Transverse colon (tissue), 4 donors: ENCODE results near the gene IL4R. TPM values are rescaled to one million over a fixed set of nuclear protein-coding genes. Genes with fewer than 3 reads are reported as not detected.
"Not testable (repeated sequence)": the region's sequence is repeated elsewhere in the genome, so short reads cannot be mapped to it uniquely, and the experiment has no call there.

Experiments
- DNase-seq: peaks from one replicate; pipeline ENCODE4 v3.0.0-alpha.2; 2019
- H3K27ac ChIP-seq, 4 donors: fragments of 200-600 bp; sonication (generic); 2 replicates each; pipeline ENCODE4 v1.5.1; 2016 to 2018; ENCODE audit warnings: inconsistent platforms in 4 of 4
- H3K27me3 ChIP-seq: fragments of 200-600 bp; sonication (generic); 2 replicates; pipeline ENCODE4 v1.5.1; 2017; ENCODE audit warnings: inconsistent platforms
- H3K36me3 ChIP-seq, 4 donors: fragments of 200-600 bp; sonication (generic); 2 replicates each; pipeline ENCODE4 v1.5.1; 2017 to 2019; ENCODE audit warnings: inconsistent platforms in 4 of 4
- H3K4me1 ChIP-seq, 4 donors: fragments of 200-600 bp; sonication (generic); 2 replicates each; pipeline ENCODE4 v1.5.1; 2017 to 2020; ENCODE audit warnings: inconsistent platforms in 4 of 4
- H3K4me3 ChIP-seq, 4 donors: fragments of 200-600 bp; sonication (generic); 1 replicate in 1 of 4; 2 replicates in 3 of 4; pipeline versions ENCODE4 v1.5.1 to v1.6.1; 2017 to 2019; ENCODE audit warnings: inconsistent platforms in 4 of 4
- H3K9me3 ChIP-seq, 2 donors: fragments of 200-600 bp; sonication (generic); 2 replicates each; pipeline ENCODE4 v1.5.1; 2017 to 2019; ENCODE audit warnings: inconsistent platforms in 2 of 2
- EP300 ChIP-seq: sonication (generic); formaldehyde crosslinking; IDR thresholded peaks from one replicate; pipeline ENCODE4 v1.6.1; 2017; ENCODE audit warnings: antibody characterized with exemption, low read depth
- POLR2A ChIP-seq: fragments of 450-650 bp; IDR thresholded peaks from one replicate; pipeline ENCODE4 v1.6.1; 2016; ENCODE audit warnings: antibody characterized with exemption, mild to moderate bottlenecking, moderate library complexity
- POLR2AphosphoS5 ChIP-seq, 3 donors: sonication (generic); formaldehyde crosslinking; IDR thresholded peaks; one replicate each; pipeline ENCODE4 v1.6.1; 2016; ENCODE audit warnings: antibody characterized with exemption in 3 of 3
- WGBS, 2 donors: methylation state at CpG; one replicate each; pipeline ENCODE4 v1.1.5; 2018; ENCODE audit warnings: low coverage in 1 of 2; 5-methylcytosine and 5-hydroxymethylcytosine counted together
- in situ Hi-C, 4 donors: fragments of 200-750 bp; cut with MboI; loops; one replicate each; pipeline versions ENCODE4 v1.15.0 to v1.15.1; 2017; ENCODE audit warnings: low sequenced_read_pairs in 3 of 4, low pct_ligation_motif_present in 1 of 4, low pct_unique_long_range_greater_than_20kb in 1 of 4
- intact Hi-C: fragments of 100-400 bp; cut with DNase I; formaldehyde crosslinking; loops from one replicate; pipeline ENCODE4 v1.15.1; 2023; ENCODE audit warnings: low total_unique reads
- total RNA-seq, 4 donors: library from RNA; depleted of rRNA; stranded (reverse); fragments of >200 nt; gene quantifications; one replicate each; pipeline ENCODE4 v1.1.0, GENCODE V29; 2016
- TF ChIP-seq, protein P1 (sequence below), 5 experiments: fragments of 200-600 bp in 3 of 5; fragments of 450-650 bp in 2 of 5; sonication (generic) in 3 of 5; IDR thresholded peaks; 1 replicate in 2 of 5; 2 replicates in 3 of 5; pipeline ENCODE4 v1.5.1; 2016 to 2017; ENCODE audit warnings: antibody characterized with exemption in 5 of 5, inconsistent platforms in 3 of 5, mild to moderate bottlenecking in 2 of 5, moderate library complexity in 1 of 5

IL4R gene
- total RNA-seq, 4 donors from 2014 or later, result 106 to 235 (median 156) TPM

DNA sequence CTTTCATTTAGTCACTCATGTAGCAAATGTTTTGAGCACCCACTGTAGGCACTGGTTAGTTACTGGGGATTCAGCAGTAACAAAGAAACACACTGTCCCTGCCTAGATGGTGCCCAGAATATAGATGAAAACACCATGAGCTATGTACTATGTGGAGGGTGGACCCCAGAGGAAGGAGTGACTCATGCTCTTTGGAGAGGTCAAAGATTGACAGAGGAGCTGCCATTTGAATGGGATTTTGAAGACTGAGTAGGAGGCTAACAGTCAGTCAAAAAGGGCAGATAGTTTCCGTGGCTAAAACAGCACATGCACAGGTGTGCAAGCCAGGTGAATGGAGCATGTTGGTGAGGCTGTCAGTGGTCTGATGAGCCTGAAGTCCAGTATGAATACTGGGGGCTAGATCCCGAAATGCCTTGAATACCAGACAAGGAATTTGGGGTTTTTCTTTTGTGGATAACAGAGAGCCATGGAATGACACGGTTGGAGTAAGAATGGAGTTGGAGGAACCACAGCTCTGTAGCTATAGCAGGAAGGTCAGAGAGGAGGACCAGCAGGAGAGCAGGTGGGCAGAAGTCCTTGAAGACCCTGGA is 94.3 kb downstream of the IL4R start:
- no peak for TF ChIP-seq EP300
- TF ChIP-seq POLR2AphosphoS5 (IDR thresholded peaks at IDR 0.05), result no peak
- no peak for TF ChIP-seq POLR2A
- TF ChIP-seq, protein P1, sequence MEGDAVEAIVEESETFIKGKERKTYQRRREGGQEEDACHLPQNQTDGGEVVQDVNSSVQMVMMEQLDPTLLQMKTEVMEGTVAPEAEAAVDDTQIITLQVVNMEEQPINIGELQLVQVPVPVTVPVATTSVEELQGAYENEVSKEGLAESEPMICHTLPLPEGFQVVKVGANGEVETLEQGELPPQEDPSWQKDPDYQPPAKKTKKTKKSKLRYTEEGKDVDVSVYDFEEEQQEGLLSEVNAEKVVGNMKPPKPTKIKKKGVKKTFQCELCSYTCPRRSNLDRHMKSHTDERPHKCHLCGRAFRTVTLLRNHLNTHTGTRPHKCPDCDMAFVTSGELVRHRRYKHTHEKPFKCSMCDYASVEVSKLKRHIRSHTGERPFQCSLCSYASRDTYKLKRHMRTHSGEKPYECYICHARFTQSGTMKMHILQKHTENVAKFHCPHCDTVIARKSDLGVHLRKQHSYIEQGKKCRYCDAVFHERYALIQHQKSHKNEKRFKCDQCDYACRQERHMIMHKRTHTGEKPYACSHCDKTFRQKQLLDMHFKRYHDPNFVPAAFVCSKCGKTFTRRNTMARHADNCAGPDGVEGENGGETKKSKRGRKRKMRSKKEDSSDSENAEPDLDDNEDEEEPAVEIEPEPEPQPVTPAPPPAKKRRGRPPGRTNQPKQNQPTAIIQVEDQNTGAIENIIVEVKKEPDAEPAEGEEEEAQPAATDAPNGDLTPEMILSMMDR (IDR thresholded peaks at IDR 0.05), result no peak
- intact Hi-C loops, result no loop called here
- in situ Hi-C loops, result no loop called here

DNA sequence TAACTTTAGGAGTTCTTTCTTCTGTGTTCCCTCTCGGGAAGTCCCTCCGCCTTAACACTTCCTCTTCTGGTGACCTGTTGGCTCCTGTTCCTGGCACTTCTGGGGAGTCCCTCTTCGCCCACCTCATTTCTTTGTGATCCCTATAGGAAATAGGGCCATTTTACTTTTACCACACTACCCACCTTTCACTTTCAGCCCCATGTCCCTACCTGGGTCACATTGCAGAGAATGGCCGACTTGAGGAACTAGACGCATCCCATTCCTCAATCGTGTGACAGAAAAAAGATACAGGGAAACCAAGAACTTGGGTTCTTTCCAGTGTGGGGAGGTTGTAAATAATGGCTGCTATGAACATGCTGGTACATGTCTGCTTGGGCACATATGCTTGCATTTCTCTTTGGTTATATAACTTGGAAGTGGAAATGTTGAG is 94.8 kb downstream of the IL4R start:
- H3K27ac ChIP-seq, result no peak overlapping the region
- in situ Hi-C loops, result no loop called here

More for the DNA sequence above, 94.3 kb downstream of the IL4R start:
- Histone ChIP-seq H3K36me3 (no peaks in the 10 kb centered on the region), H3K27ac (no peak overlapping the region), H3K9me3 (peaks cover 0 to 4% of the 10 kb centered on the region in 2 donors), H3K4me3 (no peak overlapping the region), H3K4me1 (peaks cover 0 to 8% (median 0%) of the 10 kb centered on the region in 4 donors), H3K27me3 (no peaks in the 10 kb centered on the region)
- WGBS, 2 donors, result 47 to 52% methylated on average over 2 to 3 of the region's 3 CpGs
- DNase-seq, result no peak

DNA sequence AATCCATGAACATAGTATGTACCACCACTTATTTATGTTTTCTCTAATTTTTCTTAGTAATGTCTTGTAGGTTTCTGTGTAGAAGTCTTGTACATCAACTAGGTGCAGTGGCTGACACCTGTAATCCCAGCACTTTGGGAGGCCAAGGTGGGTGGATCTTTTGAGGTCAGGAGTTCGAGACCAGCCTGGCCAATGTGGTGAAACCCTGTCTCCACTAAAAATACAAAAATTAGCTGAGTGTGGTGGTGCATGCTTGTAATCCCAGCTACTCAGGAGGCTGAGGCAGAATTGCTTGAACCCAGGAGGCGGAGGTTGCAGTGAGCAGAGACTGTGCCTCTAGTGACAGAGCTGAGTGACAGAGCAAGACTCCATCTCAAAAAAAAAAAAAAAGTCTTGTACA is 96.2 kb downstream of the IL4R start:
- H3K4me3 ChIP-seq, H3K27me3 ChIP-seq, H3K4me1 ChIP-seq, H3K27ac ChIP-seq, DNase-seq, in situ Hi-C loops, intact Hi-C loops, H3K9me3 ChIP-seq, H3K36me3 ChIP-seq: not testable (repeated sequence)
- 83 to 84% methylated on average over 2 of the region's 2 CpGs for WGBS, 2 donors

More for the DNA sequence above, 94.8 kb downstream of the IL4R start:
- Histone ChIP-seq H3K4me1 (peaks cover 0 to 8% (median 0%) of the 10 kb centered on the region in 4 donors), H3K36me3 (no peaks in the 10 kb centered on the region), H3K4me3 (no peak overlapping the region), H3K9me3 (peaks cover 0 to 4% of the 10 kb centered on the region in 2 donors), H3K27me3 (no peaks in the 10 kb centered on the region)
- intact Hi-C loops, result no loop called here
- 60 to 67% methylated on average over 1 to 6 of the region's 6 CpGs for WGBS, 2 donors
- TF ChIP-seq POLR2A (no peak), POLR2AphosphoS5 (IDR thresholded peaks at IDR 0.05) (no peak)
- TF ChIP-seq, protein P1 (IDR thresholded peaks at IDR 0.05), result no peak
- DNase-seq, result no peak

DNA sequence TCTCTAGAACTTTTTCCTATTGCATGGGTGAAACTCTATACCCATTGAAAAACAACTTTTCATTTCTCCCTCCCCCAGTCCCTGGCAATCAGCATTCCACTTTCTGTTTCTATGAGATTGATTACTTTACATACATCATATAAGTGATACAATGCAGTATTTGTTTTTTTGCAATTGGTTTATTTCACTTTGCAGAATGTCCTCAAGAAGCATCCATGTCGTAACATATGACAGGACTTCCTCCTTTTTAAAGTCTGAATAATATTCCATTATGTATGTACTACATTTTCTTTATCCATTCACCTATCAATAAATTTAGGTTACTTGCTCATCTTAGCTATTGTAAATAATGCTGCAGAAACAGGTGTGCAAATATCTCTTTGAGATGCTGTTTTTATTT is 97.0 kb downstream of the IL4R start:
- intact Hi-C loops, result no loop called here
- DNase-seq, result no peak
- TF ChIP-seq POLR2A (no peak), POLR2AphosphoS5 (IDR thresholded peaks at IDR 0.05) (no peak), EP300 (no peak)
- TF ChIP-seq, protein P1 (IDR thresholded peaks at IDR 0.05), result no peak
- no peak overlapping the region for H3K4me3 ChIP-seq
- H3K9me3 ChIP-seq, result peaks cover 0 to 4% of the 10 kb centered on the region in 2 donors
- no peak overlapping the region for H3K27ac ChIP-seq
- no peaks in the 10 kb centered on the region for H3K36me3 ChIP-seq
- 62 to 74% methylated on average over 1 of the region's 1 CpG for WGBS, 2 donors
- peaks cover 0 to 6% (median 0%) of the 10 kb centered on the region in 4 donors for H3K4me1 ChIP-seq
- no peaks in the 10 kb centered on the region for H3K27me3 ChIP-seq
- in situ Hi-C loops, result no loop called here

DNA sequence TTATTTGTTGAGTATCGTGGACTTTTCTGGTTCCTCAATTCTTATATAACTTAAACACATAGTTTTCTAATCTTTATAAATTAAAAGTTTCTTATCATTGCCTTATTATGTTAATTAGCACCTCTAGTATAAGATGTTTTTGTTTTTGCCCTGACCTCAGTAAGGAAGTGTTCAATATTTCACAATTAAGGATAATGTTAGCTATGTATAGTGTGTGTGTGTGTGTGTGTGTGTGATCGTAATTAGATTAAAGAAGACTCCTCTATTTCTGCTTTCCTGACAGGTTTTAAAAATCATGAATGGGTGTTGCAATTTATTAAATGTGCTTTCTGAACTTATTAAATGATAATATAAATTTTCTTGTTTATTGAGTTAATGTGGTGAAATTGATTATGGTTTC is 100.2 kb downstream of the IL4R start:
- H3K4me3 ChIP-seq, result no peak overlapping the region
- H3K4me1 ChIP-seq, result no peaks in the 10 kb centered on the region
- no peak for TF ChIP-seq POLR2AphosphoS5 (IDR thresholded peaks at IDR 0.05)
- TF ChIP-seq EP300, result no peak
- intact Hi-C loops, result no loop called here
- no peak overlapping the region for H3K27ac ChIP-seq
- WGBS, 2 donors, result 83 to 85% methylated on average over 2 of the region's 2 CpGs
- H3K9me3 ChIP-seq, result peaks cover 0 to 4% of the 10 kb centered on the region in 2 donors
- no peaks in the 10 kb centered on the region for H3K36me3 ChIP-seq
- H3K27me3 ChIP-seq, result no peaks in the 10 kb centered on the region
- in situ Hi-C loops, result no loop called here
- DNase-seq, result no peak

Other genes starting within 250 kb of the IL4R start
- gene C16orf82, start 247.0 kb upstream of the IL4R start, total RNA-seq, result not detected
- gene KDM8, start 110.4 kb upstream of the IL4R start, total RNA-seq, result 10 to 100 TPM in 2 of 4 donors, 1 to 10 TPM in 2; 4.4 to 14.2 (median 9.2) TPM
- gene NSMCE1, start 45.2 kb upstream of the IL4R start, total RNA-seq, result 10 to 100 TPM in 3 of 4 donors, 1 to 10 TPM in 1; 6.2 to 90.8 (median 27.2) TPM
- 1 to 10 TPM in 1 of 4 donors, under 1 TPM in 2, not detected in 1; 0.20 to 1.1 (median 0.27) TPM for gene IL21R, start 88.2 kb downstream of the IL4R start, total RNA-seq
- 100 to 1,000 TPM in 1 of 4 donors, 10 to 100 TPM in 3; 49.6 to 129 (median 60.1) TPM for gene GTF3C1, start 235.9 kb downstream of the IL4R start, total RNA-seq
- 100 to 1,000 TPM in 1 of 4 donors, 10 to 100 TPM in 3; 29.9 to 276 (median 47.0) TPM for gene KATNIP, start 236.2 kb downstream of the IL4R start, total RNA-seq